Liver (tissue), 9 donors: Measurements from ENCODE around the gene PTH1R. TPM values are rescaled to one million over a fixed set of nuclear protein-coding genes. Genes with fewer than 3 reads are reported as not detected.
A peak's percentile ranks its signal among the peaks of the same experiment; 100 is the strongest.

ENCODE experiments used
- DNase-seq: peaks from one replicate; pipeline ENCODE4 v3.0.0-alpha.2; 2017; ENCODE audit warnings: low spot score
- H3K27ac ChIP-seq, 2 donors: one replicate each; pipeline ENCODE4 v1.7.0; 2013; ENCODE audit warnings: inconsistent platforms in 2 of 2, low read length in 2 of 2, control low read depth in 1 of 2, low read depth in 1 of 2, mild to moderate bottlenecking in 1 of 2
- H3K27me3 ChIP-seq, 4 donors: one replicate each; pipeline versions ENCODE4 v1.6.1 to v1.7.0; 2013; ENCODE audit warnings: low read length in 3 of 4, inconsistent platforms in 1 of 4, mild to moderate bottlenecking in 1 of 4, moderate library complexity in 1 of 4; ENCODE audit not compliant: control insufficient read depth in 4 of 4, insufficient read depth in 4 of 4
- H3K36me3 ChIP-seq, 4 donors: one replicate each; pipeline versions ENCODE4 v1.6.1 to v1.7.0; 2013; ENCODE audit warnings: low read length in 3 of 4, mild to moderate bottlenecking in 3 of 4, low read depth in 1 of 4, moderate library complexity in 1 of 4; ENCODE audit not compliant: control insufficient read depth in 4 of 4, insufficient read depth in 3 of 4
- H3K4me1 ChIP-seq, 4 donors: one replicate each; pipeline versions ENCODE4 v1.6.1 to v1.7.0; 2013; ENCODE audit warnings: low read length in 3 of 4, mild to moderate bottlenecking in 3 of 4, moderate library complexity in 1 of 4; ENCODE audit not compliant: control insufficient read depth in 4 of 4, insufficient read depth in 4 of 4
- H3K4me3 ChIP-seq, 3 donors: one replicate each; pipeline versions ENCODE4 v1.6.1 to v1.7.0; 2013; ENCODE audit warnings: low read length in 3 of 3, control low read depth in 1 of 3, low read depth in 1 of 3, mild to moderate bottlenecking in 1 of 3
- H3K9ac ChIP-seq, 2 donors: one replicate each; pipeline ENCODE4 v1.7.0; 2013; ENCODE audit warnings: low read length in 2 of 2, mild to moderate bottlenecking in 2 of 2, moderate library complexity in 2 of 2, control low read depth in 1 of 2, low read depth in 1 of 2
- H3K9me3 ChIP-seq, 4 donors: one replicate each; pipeline versions ENCODE4 v1.6.1 to v1.7.0; 2013; ENCODE audit warnings: low read length in 3 of 4; ENCODE audit not compliant: control insufficient read depth in 4 of 4
- ATF3 ChIP-seq: IDR thresholded peaks from 2 replicates; pipeline ENCODE4 v1.6.1; 2016; ENCODE audit warnings: antibody characterized with exemption
- EGR1 ChIP-seq, 2 donors: IDR thresholded peaks; 2 replicates each; pipeline ENCODE4 v1.6.1; 2016 to 2018; ENCODE audit warnings: antibody characterized with exemption in 2 of 2, low read depth in 2 of 2
- FOXA1 ChIP-seq: IDR thresholded peaks from 2 replicates; pipeline ENCODE4 v1.6.1; 2016; ENCODE audit warnings: antibody characterized with exemption
- FOXA2 ChIP-seq: IDR thresholded peaks from 2 replicates; pipeline ENCODE4 v1.6.1; 2016; ENCODE audit warnings: antibody characterized with exemption
- GABPA ChIP-seq, 2 donors: IDR thresholded peaks in 1 of 2; conservative IDR thresholded peaks in 1 of 2; 2 replicates each; pipeline ENCODE4 v1.6.1; 2016; ENCODE audit warnings: antibody characterized with exemption in 2 of 2, mild to moderate bottlenecking in 1 of 2, moderate library complexity in 1 of 2
- HNF4A ChIP-seq, 2 donors: conservative IDR thresholded peaks; 2 replicates each; pipeline ENCODE4 v1.6.1; 2016; ENCODE audit warnings: antibody characterized with exemption in 2 of 2, mild to moderate bottlenecking in 2 of 2
- HNF4G ChIP-seq: IDR thresholded peaks from 2 replicates; pipeline ENCODE4 v1.6.1; 2016; ENCODE audit warnings: antibody characterized with exemption
- JUND ChIP-seq, 2 donors: IDR thresholded peaks; 2 replicates each; pipeline ENCODE4 v1.6.1; 2016; ENCODE audit warnings: antibody characterized with exemption in 2 of 2
- NR2F2 ChIP-seq: IDR thresholded peaks from 2 replicates; pipeline ENCODE4 v1.6.1; 2016; ENCODE audit warnings: antibody characterized with exemption
- RAD21 ChIP-seq, 2 donors: IDR thresholded peaks; 2 replicates each; pipeline ENCODE4 v1.6.1; 2016; ENCODE audit warnings: antibody characterized with exemption in 2 of 2, mild to moderate bottlenecking in 2 of 2
- REST ChIP-seq: IDR thresholded peaks from 2 replicates; pipeline ENCODE4 v1.6.1; 2016; ENCODE audit warnings: antibody characterized with exemption, mild to moderate bottlenecking
- RXRA ChIP-seq, 2 donors: IDR thresholded peaks; 2 replicates each; pipeline ENCODE4 v1.6.1; 2017 to 2018; ENCODE audit warnings: antibody characterized with exemption in 2 of 2, mild to moderate bottlenecking in 1 of 2
- SP1 ChIP-seq: IDR thresholded peaks from 2 replicates; pipeline ENCODE4 v1.6.1; 2018; ENCODE audit warnings: antibody characterized with exemption, mild to moderate bottlenecking
- TAF1 ChIP-seq: conservative IDR thresholded peaks from 2 replicates; pipeline ENCODE4 v1.6.1; 2016; ENCODE audit warnings: antibody characterized with exemption, mild to moderate bottlenecking
- YY1 ChIP-seq: IDR thresholded peaks from 2 replicates; pipeline ENCODE4 v1.6.1; 2016; ENCODE audit warnings: antibody characterized with exemption, mild to moderate bottlenecking
- ZBTB33 ChIP-seq: IDR thresholded peaks from 2 replicates; pipeline ENCODE4 v1.6.1; 2016; ENCODE audit warnings: antibody characterized with exemption
- WGBS: extraction: QIAGEN DNeasy Blood & Tissue Kit; methylation state at CpG from one replicate; pipeline ENCODE4 v1.1.7; 2013; 5-methylcytosine and 5-hydroxymethylcytosine counted together
- polyA plus RNA-seq, 2 donors: library from polyadenylated mRNA; stranded (reverse) in 1 of 2; unstranded in 1 of 2; fragments of 200-250 nt in 1 of 2; fragments of >200 nt in 1 of 2; fragmentation: Nextera tagmentation in 1 of 2; extraction: Ambion mirVana in 1 of 2; gene quantifications; one replicate each; pipeline versions ENCODE4 v1.2.1 to v1.2.3, GENCODE V29; 2013 to 2015
- total RNA-seq, 2 donors: library from RNA; depleted of rRNA; stranded (reverse); fragments of >200 nt; gene quantifications; one replicate each; pipeline ENCODE4 v1.2.3, GENCODE V29; 2014
- TF ChIP-seq, protein P1 (sequence below): fragments of 150-350 bp; IDR thresholded peaks from 2 replicates; pipeline ENCODE4 v1.5.1; 2017; ENCODE audit warnings: improper control_type of control experiment, low read depth, low read length; ENCODE audit not compliant: missing input control
- TF ChIP-seq, protein P2 (sequence below): IDR thresholded peaks from 2 replicates; pipeline ENCODE4 v1.6.1; 2016; ENCODE audit warnings: antibody characterized with exemption
- donor health status: healthy.
- donor health status: healthy.
- donor health status: healthy.
- donor health status: healthy.
- donor health status: healthy.

The PTH1R gene
- total and polyA plus RNA-seq, 4 donors = 7.2 to 28.4 (median 23.6) TPM

- H3K36me3 ChIP-seq = no peaks in the 10 kb centered on the region
- TF ChIP-seq GABPA (IDR thresholded peaks at IDR 0.05 in 1 of 2, conservative IDR thresholded peaks at IDR 0.05 in 1 of 2) = no peak
- no peak for TF ChIP-seq SP1
- no peak for TF ChIP-seq EGR1 (IDR thresholded peaks at IDR 0.05; ENCODE audit: low read depth in 2 of 2)
- no peak for TF ChIP-seq HNF4A (conservative IDR thresholded peaks at IDR 0.05)
- no peak for TF ChIP-seq FOXA1
- TF ChIP-seq, protein P1, sequence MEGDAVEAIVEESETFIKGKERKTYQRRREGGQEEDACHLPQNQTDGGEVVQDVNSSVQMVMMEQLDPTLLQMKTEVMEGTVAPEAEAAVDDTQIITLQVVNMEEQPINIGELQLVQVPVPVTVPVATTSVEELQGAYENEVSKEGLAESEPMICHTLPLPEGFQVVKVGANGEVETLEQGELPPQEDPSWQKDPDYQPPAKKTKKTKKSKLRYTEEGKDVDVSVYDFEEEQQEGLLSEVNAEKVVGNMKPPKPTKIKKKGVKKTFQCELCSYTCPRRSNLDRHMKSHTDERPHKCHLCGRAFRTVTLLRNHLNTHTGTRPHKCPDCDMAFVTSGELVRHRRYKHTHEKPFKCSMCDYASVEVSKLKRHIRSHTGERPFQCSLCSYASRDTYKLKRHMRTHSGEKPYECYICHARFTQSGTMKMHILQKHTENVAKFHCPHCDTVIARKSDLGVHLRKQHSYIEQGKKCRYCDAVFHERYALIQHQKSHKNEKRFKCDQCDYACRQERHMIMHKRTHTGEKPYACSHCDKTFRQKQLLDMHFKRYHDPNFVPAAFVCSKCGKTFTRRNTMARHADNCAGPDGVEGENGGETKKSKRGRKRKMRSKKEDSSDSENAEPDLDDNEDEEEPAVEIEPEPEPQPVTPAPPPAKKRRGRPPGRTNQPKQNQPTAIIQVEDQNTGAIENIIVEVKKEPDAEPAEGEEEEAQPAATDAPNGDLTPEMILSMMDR = no peak
- TF ChIP-seq RAD21 (IDR thresholded peaks at IDR 0.05) = no peak
- TF ChIP-seq TAF1 = no peak
- no peak for TF ChIP-seq ATF3
- TF ChIP-seq ZBTB33 = no peak
- no peak for TF ChIP-seq FOXA2
- TF ChIP-seq NR2F2 = no peak
- no peak for TF ChIP-seq YY1
- TF ChIP-seq JUND (IDR thresholded peaks at IDR 0.05) = no peak
- TF ChIP-seq HNF4G = no peak
- TF ChIP-seq, protein P2, sequence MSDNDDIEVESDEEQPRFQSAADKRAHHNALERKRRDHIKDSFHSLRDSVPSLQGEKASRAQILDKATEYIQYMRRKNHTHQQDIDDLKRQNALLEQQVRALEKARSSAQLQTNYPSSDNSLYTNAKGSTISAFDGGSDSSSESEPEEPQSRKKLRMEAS = no peak
- peaks cover 0 to 10% (median 0%) of the 10 kb centered on the region in 4 donors for H3K9me3 ChIP-seq
- H3K27me3 ChIP-seq = no peaks in the 10 kb centered on the region
- no peak for DNase-seq
- H3K4me1 ChIP-seq = peaks cover 2 to 20% (median 13%) of the 10 kb centered on the region in 4 donors
- peak overlapping the region in 2 of 3 donors; percentile 69 to 80 for H3K4me3 ChIP-seq
- 32% methylated on average over 11 of the region's 11 CpGs for WGBS
- peak overlapping the region; percentile 87 to 91 for H3K27ac ChIP-seq
- H3K9ac ChIP-seq = peak overlapping the region; percentile 30 to 88
These were observed 32.6 kb upstream of the PTH1R start for GRCh38 chr3:46844881-46845312.

GRCh38 chr3:46845397-46845859 is 32.1 kb upstream of the PTH1R start:
- peaks cover 0 to 6% (median 0%) of the 10 kb centered on the region in 4 donors for H3K9me3 ChIP-seq
- WGBS = 2% methylated on average over 23 of the region's 23 CpGs
- H3K27me3 ChIP-seq = no peaks in the 10 kb centered on the region
- H3K9ac ChIP-seq = peak overlapping the region; percentile 57 to 88
- H3K36me3 ChIP-seq = no peaks in the 10 kb centered on the region
- peak overlapping the region; percentile 87 to 91 for H3K27ac ChIP-seq
- DNase-seq = no peak
- peaks cover 2 to 20% (median 13%) of the 10 kb centered on the region in 4 donors for H3K4me1 ChIP-seq
- H3K4me3 ChIP-seq = peak overlapping the region; percentile 69 to 83 (median 80)
- no peak for TF ChIP-seq JUND (IDR thresholded peaks at IDR 0.05)
- TF ChIP-seq NR2F2 = peak; percentile 29
- peak; percentile 41 for TF ChIP-seq HNF4G
- TF ChIP-seq TAF1 = peak; percentile 30
- TF ChIP-seq SP1 = no peak
- TF ChIP-seq REST = peak; percentile 40
- peak in 1 of 2 donors; percentile 19 for TF ChIP-seq RXRA (IDR thresholded peaks at IDR 0.05)
